IMR-90 (cell line): ENCODE measurements around the gene PAX1. TPM values are rescaled to one million over a fixed set of nuclear protein-coding genes. Genes with fewer than 3 reads are reported as not detected.

Experiments used
- ATAC-seq: fragments of 200-7000 bp; cut with Tn5 transposase; 2 replicates; pipeline ENCODE4 v1.9.1; 2020; ENCODE audit warnings: low read depth, mild to moderate bottlenecking, moderate library complexity
- BruUV-seq: library from RNA; stranded (reverse); fragments of 400-500 nt; replicated peaks from 2 replicates; lab custom pipeline; 2021; lab: Mats Ljungman, UMichigan
- CTCF ChIA-PET: fragments of 300-600 bp; formaldehyde crosslinking; extraction: SDS; loops from one replicate; lab custom pipeline; 2021; ENCODE audit warnings: antibody characterized with exemption; lab: Yijun Ruan, JAX
- POLR2A ChIA-PET: fragments of 300-600 bp; sonication (Branson Sonifier 250); formaldehyde crosslinking; loops from one replicate; lab custom pipeline; 2022; ENCODE audit warnings: antibody characterized with exemption; ENCODE audit not compliant: unreplicated experiment; lab: Charles Lee
- DNase-seq: peaks from one replicate; pipeline ENCODE4 v3.0.0; 2013
- H2AFZ ChIP-seq: replicated peaks from 2 replicates; pipeline ENCODE3; 2013; ENCODE audit warnings: low read length, mild to moderate bottlenecking; ENCODE audit not compliant: poor library complexity
- H2AK5ac ChIP-seq: 2 replicates; pipeline ENCODE4 v1.6.1; 2013; ENCODE audit warnings: low read depth, low read length, inconsistent platforms
- H2AK9ac ChIP-seq: replicated peaks from 2 replicates; pipeline ENCODE3; 2013; ENCODE audit warnings: mild to moderate bottlenecking, low read depth, low read length, moderate library complexity; ENCODE audit not compliant: poor library complexity
- H2BK120ac ChIP-seq: 2 replicates; pipeline ENCODE4 v1.6.1; 2013; ENCODE audit warnings: low read depth, low read length, inconsistent platforms
- H2BK15ac ChIP-seq: 3 replicates; pipeline ENCODE4 v1.6.1; 2013; ENCODE audit warnings: low read depth, low read length, inconsistent platforms
- H2BK20ac ChIP-seq: 2 replicates; pipeline ENCODE4 v1.6.1; 2013; ENCODE audit warnings: low read depth, mild to moderate bottlenecking, inconsistent platforms, low read length, moderate library complexity
- H2BK5ac ChIP-seq: 2 replicates; pipeline ENCODE4 v1.6.1; 2013; ENCODE audit warnings: mild to moderate bottlenecking, low read depth, low read length, inconsistent platforms; ENCODE audit not compliant: poor library complexity, severe bottlenecking
- H3K14ac ChIP-seq: replicated peaks from 2 replicates; pipeline ENCODE4 v1.6.1; 2013; ENCODE audit warnings: low read depth, low read length, inconsistent platforms
- H3K18ac ChIP-seq: 2 replicates; pipeline ENCODE4 v1.6.1; 2013; ENCODE audit warnings: low read depth, low read length, control low read depth
- H3K23ac ChIP-seq: 2 replicates; pipeline ENCODE4 v1.6.1; 2013; ENCODE audit warnings: low read depth, low read length, inconsistent platforms
- H3K27ac ChIP-seq: 2 replicates; pipeline ENCODE4 v1.5.1; 2013; ENCODE audit warnings: mild to moderate bottlenecking, control low read depth, low read length; ENCODE audit not compliant: insufficient read depth
- H3K27me3 ChIP-seq: 2 replicates; pipeline ENCODE4 v1.6.1; 2013; ENCODE audit warnings: low read length; ENCODE audit not compliant: control insufficient read depth, insufficient read depth
- H3K36me3 ChIP-seq: 2 replicates; pipeline ENCODE4 v1.6.1; 2013; ENCODE audit warnings: low read length, mixed read lengths; ENCODE audit not compliant: control insufficient read depth, insufficient read depth
- H3K4ac ChIP-seq: 2 replicates; pipeline ENCODE4 v1.6.1; 2013; ENCODE audit warnings: low read depth, low read length, inconsistent platforms
- H3K4me1 ChIP-seq: 2 replicates; pipeline ENCODE4 v1.6.1; 2013; ENCODE audit warnings: low read length, mixed read lengths; ENCODE audit not compliant: control insufficient read depth, insufficient read depth
- H3K4me2 ChIP-seq: 2 replicates; pipeline ENCODE4 v1.6.1; 2013; ENCODE audit warnings: low read depth, mild to moderate bottlenecking, control low read depth, low read length, moderate library complexity
- H3K4me3 ChIP-seq: 2 replicates; pipeline ENCODE4 v1.5.1; 2013; ENCODE audit warnings: low read depth, mild to moderate bottlenecking, control low read depth, low read length, moderate library complexity; ENCODE audit not compliant: insufficient read depth
- H3K56ac ChIP-seq: 2 replicates; pipeline ENCODE4 v1.6.1; 2013; ENCODE audit warnings: low read length, inconsistent platforms; ENCODE audit not compliant: insufficient read depth; ENCODE audit errors: extremely low read depth
- H3K79me1 ChIP-seq, 2 experiments: 2 replicates each; pipeline ENCODE4 v1.6.1; 2013; ENCODE audit warnings: low read length in 2 of 2, inconsistent platforms in 1 of 2, low read depth in 1 of 2
- H3K9ac ChIP-seq: 2 replicates; pipeline ENCODE4 v1.6.1; 2013; ENCODE audit warnings: low read depth, low read length, control low read depth
- H3K9me1 ChIP-seq: 2 replicates; pipeline ENCODE4 v1.6.1; 2013; ENCODE audit warnings: low read length, inconsistent platforms; ENCODE audit not compliant: insufficient read depth
- H3K9me3 ChIP-seq: 2 replicates; pipeline ENCODE4 v1.6.1; 2013; ENCODE audit warnings: low read length; ENCODE audit not compliant: control insufficient read depth, insufficient read depth
- H4K20me1 ChIP-seq: 2 replicates; pipeline ENCODE4 v1.6.1; 2013; ENCODE audit warnings: low read length, inconsistent platforms; ENCODE audit not compliant: insufficient read depth
- H4K5ac ChIP-seq: 2 replicates; pipeline ENCODE4 v1.6.1; 2013; ENCODE audit warnings: mild to moderate bottlenecking, low read depth, low read length, control low read depth
- H4K8ac ChIP-seq, 2 experiments: 2 replicates each; pipeline ENCODE4 v1.6.1; 2013; ENCODE audit warnings: low read depth in 2 of 2, low read length in 2 of 2, control low read depth in 1 of 2, inconsistent platforms in 1 of 2
- H4K91ac ChIP-seq: 2 replicates; pipeline ENCODE4 v1.6.1; 2013; ENCODE audit warnings: low read depth, low read length, inconsistent platforms; ENCODE audit not compliant: insufficient read depth
- BHLHE40 ChIP-seq: fragments of 150-350 bp; IDR thresholded peaks from 2 replicates; pipeline ENCODE4 v1.6.1; 2016; ENCODE audit warnings: mild to moderate bottlenecking, low read depth, low read length
- CEBPB ChIP-seq: IDR thresholded peaks from 2 replicates; pipeline ENCODE4 v1.6.1; 2012; ENCODE audit warnings: low read depth, low read length, improper control_type of control experiment
- CHD1 ChIP-seq: IDR thresholded peaks from 2 replicates; pipeline ENCODE4 v1.6.1; 2012; ENCODE audit warnings: low read depth, low read length, improper control_type of control experiment
- CTCF ChIP-seq: conservative IDR thresholded peaks from 2 replicates; pipeline ENCODE4 v1.5.1; 2012; ENCODE audit warnings: mild to moderate bottlenecking, low read depth, low read length, improper control_type of control experiment
- ELK1 ChIP-seq: fragments of 150-350 bp; IDR thresholded peaks from 2 replicates; pipeline ENCODE4 v1.6.1; 2016; ENCODE audit warnings: low read depth, mild to moderate bottlenecking, low read length, moderate library complexity, borderline replicate concordance
- FOS ChIP-seq: fragments of 150-350 bp; IDR thresholded peaks from 2 replicates; pipeline ENCODE4 v1.6.1; 2016; ENCODE audit warnings: low read depth, low read length
- MAFK ChIP-seq: IDR thresholded peaks from 2 replicates; pipeline ENCODE4 v1.6.1; 2012; ENCODE audit warnings: low read depth, low read length, improper control_type of control experiment
- MAZ ChIP-seq: IDR thresholded peaks from 2 replicates; pipeline ENCODE4 v1.6.1; 2012; ENCODE audit warnings: low read depth, mild to moderate bottlenecking, low read length, improper control_type of control experiment, moderate library complexity, borderline replicate concordance
- MXI1 ChIP-seq: IDR thresholded peaks from 2 replicates; pipeline ENCODE4 v1.6.1; 2012; ENCODE audit warnings: low read depth, mild to moderate bottlenecking, low read length, moderate library complexity, borderline replicate concordance
- NFE2L2 ChIP-seq: fragments of 150-350 bp; IDR thresholded peaks from 2 replicates; pipeline ENCODE4 v1.6.1; 2016; ENCODE audit warnings: low read depth, mild to moderate bottlenecking, low read length
- POLR2A ChIP-seq: IDR thresholded peaks from 2 replicates; pipeline ENCODE4 v1.6.1; 2012; ENCODE audit warnings: mild to moderate bottlenecking, low read depth, low read length
- RAD21 ChIP-seq: IDR thresholded peaks from 2 replicates; pipeline ENCODE4 v1.6.1; 2012; ENCODE audit warnings: low read length, improper control_type of control experiment
- RCOR1 ChIP-seq: IDR thresholded peaks from 2 replicates; pipeline ENCODE4 v1.6.1; 2012; ENCODE audit warnings: mild to moderate bottlenecking, low read length, improper control_type of control experiment; ENCODE audit not compliant: insufficient replicate concordance
- RFX5 ChIP-seq: IDR thresholded peaks from 2 replicates; pipeline ENCODE4 v1.8.0; 2012; ENCODE audit warnings: low read depth, mild to moderate bottlenecking, low read length, moderate library complexity
- SMC3 ChIP-seq: fragments of 150-350 bp; IDR thresholded peaks from 2 replicates; pipeline ENCODE4 v1.6.1; 2016; ENCODE audit warnings: low read depth, mild to moderate bottlenecking, antibody characterized with exemption, low read length, moderate library complexity
- USF2 ChIP-seq: fragments of 150-350 bp; IDR thresholded peaks from 2 replicates; pipeline ENCODE4 v1.6.1; 2017; ENCODE audit warnings: mild to moderate bottlenecking, antibody characterized with exemption, low read length, low read depth
- WGBS, 2 experiments: methylation state at CpG; one replicate each; pipeline versions ENCODE4 v1.1.5 to v1.1.7; 2013; ENCODE audit warnings: missing lambda C conversion rate in 2 of 2; ENCODE audit not compliant: insufficient read length in 1 of 2; ENCODE audit errors: extremely low coverage in 2 of 2; 5-methylcytosine and 5-hydroxymethylcytosine counted together
- dilution Hi-C: fragments of 300-500 bp; cut with HindIII; formaldehyde crosslinking; loops from one replicate; pipeline ENCODE4 v1.14.3; 2018; ENCODE audit warnings: low sequenced_read_pairs; ENCODE audit not compliant: unreplicated experiment
- in situ Hi-C: fragments of 300-500 bp; cut with MboI; formaldehyde crosslinking; loops from 3 replicates; pipeline ENCODE4 v1.14.3; 2019; ENCODE audit warnings: low sequenced_read_pairs, inconsistent platforms, mixed read lengths
- intact Hi-C: fragments of 100-400 bp; cut with micrococcal nuclease; formaldehyde crosslinking; loops from 2 replicates; pipeline ENCODE4 v1.10.0; 2022
- polyA plus RNA-seq, 3 experiments: library from polyadenylated mRNA; depleted of rRNA; stranded (reverse); fragments of >200 nt; gene quantifications; 2 replicates each; pipeline ENCODE4 v1.2.3, GENCODE V29; 2012; ENCODE audit warnings: low replicate concordance in 1 of 3
- total RNA-seq: library from RNA; depleted of rRNA; stranded (reverse); fragments of >200 nt; gene quantifications from 2 replicates; pipeline ENCODE4 v1.2.3, GENCODE V29; 2012

The PAX1 gene
- total and polyA plus RNA-seq, 2 of the 4 experiments (the other 2 are of a cell fraction) = not detected

GRCh38 chr20:21762646-21763045 is 57.2 kb downstream of the PAX1 start:
- no CpG with 5 or more reads among the region's 2 CpGs for WGBS, 2 experiments
- H4K91ac ChIP-seq = no peak overlapping the region
- H3K14ac ChIP-seq = no peak overlapping the region
- in situ Hi-C loops = no loop called here
- ChIA-PET CTCF (no interaction called here), POLR2A (no interaction called here)
- H3K18ac ChIP-seq = no peak overlapping the region
- H3K4me3 ChIP-seq = no peak overlapping the region
- no peak overlapping the region for H2AFZ ChIP-seq
- H2BK120ac ChIP-seq = no peak overlapping the region
- H3K27me3 ChIP-seq = no peaks in the 10 kb centered on the region
- no peak overlapping the region for H2BK20ac ChIP-seq
- H2AK9ac ChIP-seq = no peak overlapping the region
- H3K4me2 ChIP-seq = no peak overlapping the region
- TF ChIP-seq CEBPB (no peak), SMC3 (no peak), RFX5 (no peak), RAD21 (no peak), POLR2A (no peak), MAZ (no peak), BHLHE40 (no peak), NFE2L2 (no peak), MAFK (no peak), USF2 (no peak), CHD1 (no peak), FOS (no peak), CTCF (no peak), RCOR1 (no peak), ELK1 (no peak), MXI1 (no peak)
- ATAC-seq (no peak), DNase-seq (no peak)
- no peak overlapping the region for H2BK5ac ChIP-seq
- no peak overlapping the region for H4K5ac ChIP-seq
- no peaks in the 10 kb centered on the region for H4K20me1 ChIP-seq
- no peak overlapping the region for H2AK5ac ChIP-seq
- no peak overlapping the region for H2BK15ac ChIP-seq
- no peak overlapping the region for H3K23ac ChIP-seq
- H3K9me3 ChIP-seq = peaks cover 16% of the 10 kb centered on the region
- no TSS peak for BruUV-seq
- no peaks in the 10 kb centered on the region for H3K79me1 ChIP-seq
- intact Hi-C loops = no loop called here
- H3K56ac ChIP-seq = no peak overlapping the region
- no peak overlapping the region for H3K9ac ChIP-seq
- H3K27ac ChIP-seq = no peak overlapping the region
- no peaks in the 10 kb centered on the region for H3K9me1 ChIP-seq
- dilution Hi-C loops = no loop called here
- H3K4ac ChIP-seq = no peak overlapping the region
- no peaks in the 10 kb centered on the region for H3K4me1 ChIP-seq
- no peaks in the 10 kb centered on the region for H3K36me3 ChIP-seq
- no peak overlapping the region for H4K8ac ChIP-seq
